GM18517 (cell line): ENCODE data around the gene OPCML.

Experiments used
- ATAC-seq: cut with Tn5 transposase; IDR thresholded peaks from one replicate; pipeline ENCODE4 v1.9.1; 2021; ENCODE audit warnings: mild to moderate bottlenecking, moderate library complexity; ENCODE audit not compliant: unreplicated experiment

OPCML gene

DNA sequence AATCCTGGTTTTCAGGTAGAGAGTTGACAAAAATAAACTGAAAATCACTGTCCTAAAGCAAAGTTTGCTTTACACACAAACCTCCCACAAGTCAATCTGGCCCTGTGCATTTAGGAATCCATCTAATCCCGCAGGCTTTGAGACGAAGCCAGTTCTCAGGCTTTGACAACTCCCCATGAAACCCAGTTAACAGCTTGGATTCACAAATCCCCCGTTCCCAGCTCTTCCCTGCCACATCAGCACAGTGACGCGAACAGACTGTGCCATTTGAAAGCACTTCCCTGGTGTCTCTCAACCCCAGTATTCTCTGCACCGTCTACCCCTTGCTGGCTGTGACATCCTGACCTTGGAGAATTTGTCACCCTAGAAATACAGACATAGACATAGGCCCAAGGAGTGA lies 117.8 kb downstream of the OPCML start:
- ATAC-seq = no peak

GRCh38 chr11:133413703-133414102 lies 118.6 kb downstream of the OPCML start:
- ATAC-seq = no peak

DNA sequence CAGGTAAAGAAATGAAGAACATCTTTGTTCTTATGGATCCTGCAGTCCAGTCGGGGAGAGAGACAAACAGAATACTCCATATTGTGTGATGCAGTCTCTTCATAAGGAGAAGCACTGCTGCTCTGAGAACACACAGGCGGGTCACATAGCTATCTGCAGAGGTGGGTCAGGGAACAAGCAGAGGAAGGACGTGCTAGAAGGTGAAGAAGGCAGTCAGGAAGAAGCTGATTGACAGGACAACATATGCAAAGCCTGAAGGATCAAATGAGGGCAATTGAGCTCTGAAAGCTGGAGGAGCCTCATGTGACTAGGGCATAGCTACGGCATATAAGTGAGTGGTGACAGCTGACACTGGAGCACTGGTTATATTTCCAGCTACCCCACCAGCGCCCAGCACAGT lies 122.5 kb downstream of the OPCML start:
- no peak for ATAC-seq

DNA sequence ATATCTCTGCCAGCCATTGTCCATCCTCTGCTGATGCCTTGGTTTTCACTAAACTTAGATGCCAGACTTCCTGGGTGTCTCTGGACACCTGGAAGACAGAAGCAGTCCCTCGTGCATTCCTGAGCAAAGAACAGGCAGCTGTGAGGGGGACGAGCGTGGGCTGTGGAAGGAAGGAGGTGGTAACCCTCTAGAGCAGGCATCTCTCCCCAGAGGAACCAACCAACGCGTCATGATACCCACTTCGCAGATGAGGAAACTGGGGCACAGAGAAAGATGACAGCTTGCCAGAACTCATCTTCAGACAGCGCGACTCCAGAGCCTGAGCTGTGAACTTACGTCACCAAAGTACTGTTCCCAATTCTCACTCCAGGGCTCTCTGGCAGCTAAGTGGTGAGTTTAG lies 123.4 kb downstream of the OPCML start:
- no peak for ATAC-seq

DNA sequence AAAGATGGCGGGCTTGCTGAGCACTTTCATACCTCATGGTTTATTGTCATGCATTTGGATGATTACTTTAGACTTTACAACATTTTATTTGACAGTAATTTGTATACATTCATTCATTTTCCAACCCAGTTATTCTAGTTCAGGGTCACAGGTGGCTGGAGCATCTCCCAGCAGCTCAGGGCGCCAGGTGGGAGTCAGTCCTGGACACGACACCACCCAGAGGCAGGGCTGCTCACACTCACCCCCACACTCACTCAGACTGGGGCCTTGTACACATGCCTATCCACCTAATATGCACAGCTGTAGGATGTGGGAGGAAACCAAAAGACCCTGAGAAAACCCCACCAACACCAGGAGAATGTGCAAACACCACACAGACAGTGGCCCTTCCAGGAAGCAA lies 123.9 kb downstream of the OPCML start:
- no peak for ATAC-seq

GRCh38 chr11:133406489-133406888 lies 125.8 kb downstream of the OPCML start:
- no peak for ATAC-seq

- ATAC-seq = no peak
These were observed 128.4 kb downstream of the OPCML start for GRCh38 chr11:133403900-133404299.

GRCh38 chr11:133402551-133402950 lies 129.8 kb downstream of the OPCML start:
- no peak for ATAC-seq

DNA sequence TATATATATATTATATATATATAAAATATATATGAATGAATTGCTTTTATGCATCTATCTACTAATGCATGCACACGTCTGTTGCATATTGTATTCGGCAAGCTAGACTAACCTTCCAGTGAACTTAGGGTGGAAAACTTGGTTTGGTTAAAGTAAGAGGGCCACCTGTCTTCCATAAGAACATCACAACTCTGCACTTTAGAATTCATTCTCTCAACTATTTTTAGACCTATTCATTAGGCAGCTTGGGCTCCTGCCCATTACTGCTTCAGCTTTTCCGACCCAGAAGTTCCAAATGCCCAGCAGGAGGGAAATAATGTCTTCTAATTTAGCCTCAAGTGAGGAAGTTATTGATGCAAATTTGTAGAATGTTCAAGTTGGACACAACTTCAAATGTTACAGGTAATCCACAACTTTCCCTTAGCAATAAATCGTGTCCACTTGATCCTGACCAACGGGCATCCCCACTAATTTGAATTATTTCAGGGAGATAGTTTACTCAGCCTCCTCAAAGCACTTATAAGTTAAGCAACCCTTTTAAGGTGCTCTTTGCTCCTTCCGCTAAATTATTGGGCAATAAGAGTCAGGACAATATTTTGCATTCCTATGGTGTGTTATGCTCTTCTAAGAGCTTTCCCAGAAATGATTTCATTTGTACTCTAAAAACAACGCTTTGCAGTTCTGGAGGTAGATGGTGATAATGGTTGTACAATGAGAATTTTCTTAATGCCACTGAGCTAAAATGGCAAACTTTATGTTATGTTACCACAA lies 132.3 kb downstream of the OPCML start:
- ATAC-seq = no peak

- no peak for ATAC-seq
These were observed 133.0 kb downstream of the OPCML start for GRCh38 chr11:133399294-133399693.

DNA sequence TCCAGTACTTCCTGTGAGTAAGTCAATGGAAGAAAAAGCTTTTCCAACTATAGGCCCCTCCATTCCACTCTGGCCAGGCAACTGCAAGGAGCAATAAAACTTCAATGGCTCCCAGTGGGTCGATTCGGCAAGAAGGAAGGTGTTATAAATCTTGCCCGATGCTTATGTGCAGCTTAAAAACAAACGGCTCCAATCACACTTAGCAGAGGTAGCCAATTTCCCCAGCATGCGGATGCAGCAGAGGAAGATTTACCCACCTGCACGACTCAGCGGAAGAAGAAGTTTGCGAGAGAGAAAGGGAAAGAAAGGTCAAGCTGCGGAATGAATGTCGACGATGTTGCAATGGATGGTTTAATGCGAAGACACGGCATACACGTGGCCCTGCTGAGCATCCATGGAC lies 141.5 kb downstream of the OPCML start:
- no peak for ATAC-seq

- no peak for ATAC-seq
These were observed 143.2 kb downstream of the OPCML start for GRCh38 chr11:133388975-133389568.

- no peak for ATAC-seq
These were observed 144.0 kb downstream of the OPCML start for GRCh38 chr11:133388260-133388659.

DNA sequence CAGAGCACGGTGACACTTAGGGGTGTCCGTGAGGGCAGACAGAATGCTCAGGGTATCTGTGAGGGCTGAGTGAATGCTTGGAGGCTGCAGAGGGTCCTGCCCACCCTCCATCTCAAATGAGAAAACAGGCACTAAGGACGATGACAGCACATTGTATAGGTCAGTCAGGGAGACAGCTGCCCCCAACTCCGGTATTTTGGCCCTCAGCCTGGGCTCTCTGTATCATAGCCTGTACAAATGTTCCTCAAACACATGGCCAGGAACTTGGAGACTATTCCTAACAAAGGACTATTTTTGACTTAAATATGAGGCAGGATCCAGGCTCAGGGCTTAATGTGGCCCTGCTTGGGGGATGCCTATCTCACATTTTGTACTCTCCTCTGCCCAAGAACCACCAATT lies 145.4 kb downstream of the OPCML start:
- ATAC-seq = no peak

- ATAC-seq = no peak
These were observed 146.0 kb downstream of the OPCML start for GRCh38 chr11:133386262-133386661.

DNA sequence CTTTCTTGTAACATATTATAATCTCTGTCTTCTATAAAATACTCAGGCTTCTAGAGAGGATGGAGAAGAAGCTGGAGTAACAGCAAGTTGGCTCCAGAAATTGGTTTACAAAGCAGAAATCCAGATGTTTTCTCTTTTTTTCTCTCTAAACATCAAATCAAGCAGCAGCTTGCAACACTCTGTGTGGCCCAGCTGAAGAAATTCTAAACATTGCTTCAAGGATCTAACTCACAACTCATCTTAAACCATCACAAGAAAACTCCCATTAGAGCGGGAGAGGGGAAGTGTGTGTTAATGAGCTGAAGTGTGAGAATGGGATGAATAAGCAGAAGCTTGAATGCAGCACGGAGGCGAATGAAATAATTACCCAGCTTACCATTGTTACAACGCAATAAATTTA lies 146.5 kb downstream of the OPCML start:
- no peak for ATAC-seq

- ATAC-seq = no peak
These were observed 147.6 kb downstream of the OPCML start for GRCh38 chr11:133384731-133385130.

GRCh38 chr11:133383689-133384088 lies 148.6 kb downstream of the OPCML start:
- ATAC-seq = no peak

- ATAC-seq = no peak
These were observed 149.1 kb downstream of the OPCML start for GRCh38 chr11:133383201-133383600.

DNA sequence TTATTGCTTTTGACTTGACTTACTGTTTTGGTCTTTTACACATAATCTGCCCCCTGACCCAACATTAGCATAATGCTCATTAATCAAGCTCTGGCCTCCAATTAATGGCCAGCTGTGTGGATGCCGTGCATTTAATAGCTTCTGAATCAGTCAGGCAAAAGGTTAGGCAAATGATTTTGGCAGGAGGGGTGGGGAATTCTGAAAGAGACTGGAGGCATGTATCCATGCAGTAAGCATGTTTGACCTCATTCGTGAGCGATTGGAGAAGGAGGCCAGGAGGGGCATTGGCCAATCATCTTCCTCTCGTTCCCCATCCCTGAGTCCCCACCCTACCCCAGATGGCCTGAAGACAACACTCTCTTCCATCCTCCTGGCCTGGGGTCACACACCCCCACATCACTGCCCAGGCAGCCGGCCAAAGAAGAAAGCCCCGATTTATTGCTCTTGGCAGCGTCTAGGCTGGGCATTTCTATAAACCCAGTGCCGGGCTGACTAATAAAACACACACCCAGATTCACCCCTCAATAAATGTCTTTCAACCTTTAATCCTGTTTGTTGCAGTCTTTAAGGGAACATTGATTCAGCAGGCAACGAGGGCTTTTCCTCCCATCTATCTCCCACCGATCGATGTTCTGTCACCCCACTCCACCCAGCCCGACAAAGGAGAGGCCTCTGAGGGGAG lies 150.0 kb downstream of the OPCML start:
- no peak for ATAC-seq

DNA sequence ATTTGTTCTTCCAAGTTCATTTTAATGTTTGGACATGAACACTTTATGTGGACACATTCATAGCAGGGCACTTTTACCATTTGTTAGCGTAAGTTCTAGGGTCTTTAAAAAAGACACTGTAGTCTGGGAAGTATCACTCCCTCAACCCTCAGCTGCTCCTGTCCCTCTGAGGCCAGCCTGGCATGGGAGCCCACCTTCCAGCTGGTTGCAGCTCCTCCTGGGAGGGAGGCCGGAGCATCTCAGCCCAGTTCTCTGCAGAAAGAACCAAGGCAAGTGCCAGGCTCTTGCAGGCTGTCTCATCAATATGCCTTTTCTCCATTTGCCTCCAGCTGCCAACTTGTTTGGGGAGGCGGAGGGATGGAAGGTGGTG lies 150.6 kb downstream of the OPCML start:
- no peak for ATAC-seq

DNA sequence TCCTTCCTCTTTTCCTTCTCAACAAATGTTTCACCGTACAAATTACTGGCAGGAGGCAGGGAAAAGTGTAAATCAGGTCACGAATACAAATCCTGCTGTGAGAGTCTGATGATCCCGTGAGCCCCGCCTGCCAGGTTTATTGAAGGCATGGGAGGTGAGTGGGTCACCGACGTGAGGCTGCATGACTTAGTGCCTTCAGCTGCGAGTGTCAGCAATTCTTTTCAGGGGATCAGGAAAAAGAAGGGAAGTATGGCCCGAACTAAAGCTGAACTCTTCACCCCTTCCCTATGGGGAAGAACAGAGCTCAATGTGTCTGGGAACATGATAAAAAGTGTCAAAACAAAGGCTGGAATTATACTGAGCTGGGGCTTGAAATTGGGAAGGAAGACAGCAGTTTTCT lies 166.2 kb downstream of the OPCML start:
- no peak for ATAC-seq
